CMK (cell line): ENCODE measurements around the gene GUCY2C.

Source experiments
- DNase-seq: peaks from one replicate; pipeline ENCODE4 v3.0.0-alpha.2; 2010; ENCODE audit warnings: low read depth

The GUCY2C gene

DNA sequence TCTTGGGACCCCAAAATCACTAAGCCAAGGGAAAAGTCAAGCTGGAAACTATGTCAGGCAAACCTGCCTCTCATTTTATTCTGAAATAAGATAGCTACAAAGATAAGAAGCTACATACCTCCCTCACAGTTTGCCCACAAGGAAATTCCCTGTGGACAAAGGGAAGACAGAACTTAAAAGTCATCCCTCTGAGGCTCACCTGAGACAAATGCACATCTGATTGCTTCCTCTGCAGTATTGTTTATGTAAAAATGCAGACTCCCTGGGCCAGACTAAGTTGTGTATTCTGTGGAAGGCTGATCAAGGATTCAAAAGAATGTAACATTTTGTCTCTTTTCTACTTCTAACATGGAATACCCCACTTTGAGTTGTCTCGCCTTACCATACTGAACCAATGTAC, 126.2 kb downstream of the GUCY2C start:
- no peak for DNase-seq

GRCh38 chr12:14567351-14568162, 128.8 kb downstream of the GUCY2C start, which contains the start of gene PLBD1:
Gene PLBD1 (minus strand): TSS chr12:14567883. CDS start chr12:14567696, 187 bp downstream.
- DNase-seq: no peak

DNA sequence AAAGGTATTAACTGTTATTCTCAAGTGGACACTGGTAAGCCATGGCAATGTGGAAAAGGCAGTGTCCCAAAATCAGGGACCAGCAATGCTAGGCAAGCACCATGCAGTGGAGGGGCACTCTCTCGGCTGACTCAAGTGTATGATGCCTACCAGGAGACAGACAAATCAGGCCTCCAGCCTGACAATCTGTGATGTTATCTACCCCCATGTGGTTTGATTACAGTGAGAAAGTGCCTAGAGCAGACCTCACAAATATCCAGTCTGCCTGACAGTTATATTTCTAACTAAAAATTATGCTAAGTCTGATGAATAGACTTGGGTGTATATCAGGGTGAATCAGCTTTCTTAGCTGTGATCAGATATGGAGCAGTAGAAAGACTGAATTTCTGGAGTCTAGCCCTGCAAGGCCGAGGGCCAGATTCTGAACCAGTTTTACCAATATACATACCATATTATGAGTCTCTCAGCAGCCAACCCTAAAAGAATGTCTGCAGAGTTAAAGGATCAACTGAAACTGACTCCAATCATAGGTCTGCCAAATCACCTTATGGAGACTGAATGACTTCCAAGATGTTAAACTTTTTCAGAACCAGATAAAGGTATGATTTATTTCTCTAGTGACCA, 132.0 kb downstream of the GUCY2C start:
- no peak for DNase-seq

DNA sequence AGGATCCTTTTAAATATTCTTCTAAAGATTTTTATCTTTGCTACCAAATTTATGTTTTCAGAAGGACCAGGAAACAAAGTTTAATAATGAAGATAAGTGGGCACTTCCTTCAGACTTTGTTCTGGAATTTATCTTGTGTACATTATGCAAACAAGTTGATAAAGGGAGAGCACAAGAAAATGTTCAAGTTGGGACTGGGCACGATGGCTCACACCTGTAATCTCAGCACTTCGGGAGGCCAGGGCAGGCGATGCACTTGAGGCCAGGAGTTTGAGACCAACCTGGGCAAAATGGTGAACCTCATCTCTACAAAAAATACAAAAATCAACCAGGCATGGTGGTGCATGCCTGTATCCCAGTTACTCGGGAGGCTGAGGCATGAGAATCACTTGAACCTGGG, 133.4 kb downstream of the GUCY2C start:
- no peak for DNase-seq
